NCI-H2029 (cell line): ENCODE measurements around the gene KLF6.
"Not testable (repeated sequence)": the region's sequence is repeated elsewhere in the genome, so short reads cannot be mapped to it uniquely, and the experiment has no call there.

Experiments
- DNase-seq: peaks from one replicate; lab custom pipeline; 2025; lab: John Stamatoyannopoulos, UW

Gene KLF6

GRCh38 chr10:3756360-3756740 is 28.7 kb downstream of the KLF6 start:
- DNase-seq: no peak

- DNase-seq: no peak
These were observed 29.3 kb downstream of the KLF6 start for GRCh38 chr10:3755440-3756359.

GRCh38 chr10:3754727-3755439 is 30.1 kb downstream of the KLF6 start:
- no peak for DNase-seq

- DNase-seq: no peak
These were observed 34.2 kb downstream of the KLF6 start for GRCh38 chr10:3750854-3751253.

- no peak for DNase-seq
These were observed 34.8 kb downstream of the KLF6 start for GRCh38 chr10:3750006-3750816.

- DNase-seq: no peak
These were observed 35.4 kb downstream of the KLF6 start for GRCh38 chr10:3749600-3749999.

GRCh38 chr10:3749011-3749410 is 36.0 kb downstream of the KLF6 start:
- DNase-seq: no peak

- DNase-seq: no peak
These were observed 36.5 kb downstream of the KLF6 start for GRCh38 chr10:3748484-3748883.

- DNase-seq: no peak
These were observed 37.0 kb downstream of the KLF6 start for GRCh38 chr10:3747984-3748383.

GRCh38 chr10:3747248-3747960 is 37.6 kb downstream of the KLF6 start:
- no peak for DNase-seq

- no peak for DNase-seq
These were observed 38.4 kb downstream of the KLF6 start for GRCh38 chr10:3746634-3747033.

- DNase-seq: no peak
These were observed 39.5 kb downstream of the KLF6 start for GRCh38 chr10:3745521-3745920.

- DNase-seq: no peak
These were observed 43.1 kb downstream of the KLF6 start for GRCh38 chr10:3741688-3742461.

- peak; percentile 18 for DNase-seq
These were observed 44.7 kb downstream of the KLF6 start for GRCh38 chr10:3740157-3740871.

GRCh38 chr10:3738855-3739350 is 46.1 kb downstream of the KLF6 start:
- no peak for DNase-seq

GRCh38 chr10:3737864-3738263 is 47.1 kb downstream of the KLF6 start:
- no peak for DNase-seq

- DNase-seq: no peak
These were observed 49.8 kb downstream of the KLF6 start for GRCh38 chr10:3735175-3735574.

GRCh38 chr10:3734111-3734510 is 50.9 kb downstream of the KLF6 start:
- no peak for DNase-seq

- not testable (repeated sequence) for DNase-seq
These were observed 52.8 kb downstream of the KLF6 start for GRCh38 chr10:3732183-3732582.

- no peak for DNase-seq
These were observed 55.5 kb downstream of the KLF6 start for GRCh38 chr10:3729397-3729976.
